SJCRH30 (cell line): ENCODE data around the gene MYO7A. TPM values are rescaled to one million over a fixed set of nuclear protein-coding genes. Genes with fewer than 3 reads are reported as not detected.

Experiments
- DNase-seq, 2 experiments: peaks; one replicate each; pipeline ENCODE4 v3.0.0-alpha.2; 2015 to 2020
- H3K27ac ChIP-seq: fragments of 250-450 bp; sonication (Bioruptor Pico); 2 replicates; pipeline ENCODE4 v1.5.1; 2020; ENCODE audit warnings: mild to moderate bottlenecking, moderate library complexity
- H3K27me3 ChIP-seq: fragments of 250-450 bp; sonication (Bioruptor Pico); 2 replicates; pipeline ENCODE4 v1.5.1; 2020; ENCODE audit warnings: mild to moderate bottlenecking, moderate library complexity
- H3K36me3 ChIP-seq: fragments of 250-450 bp; sonication (Bioruptor Pico); 2 replicates; pipeline ENCODE4 v1.5.1; 2020; ENCODE audit warnings: mild to moderate bottlenecking, moderate library complexity
- H3K4me1 ChIP-seq: fragments of 250-450 bp; sonication (Bioruptor Pico); 2 replicates; pipeline ENCODE4 v1.5.1; 2020; ENCODE audit warnings: mild to moderate bottlenecking, moderate library complexity
- H3K4me3 ChIP-seq: fragments of 250-450 bp; sonication (Bioruptor Pico); 2 replicates; pipeline ENCODE4 v1.5.1; 2020; ENCODE audit warnings: mild to moderate bottlenecking, moderate library complexity
- H3K9me3 ChIP-seq: fragments of 250-450 bp; sonication (Bioruptor Pico); replicated peaks from 2 replicates; pipeline ENCODE4 v1.5.1; 2020; ENCODE audit warnings: mild to moderate bottlenecking, moderate library complexity
- total RNA-seq: library from RNA; depleted of rRNA; stranded (reverse); fragments of >200 nt; shearing (Covaris generic); gene quantifications from 2 replicates; pipeline ENCODE4 v1.2.3, GENCODE V29; 2014; rRNA removed

The MYO7A gene
- total RNA-seq, 1 experiment from 2014 or later, result 4.5 TPM

DNA sequence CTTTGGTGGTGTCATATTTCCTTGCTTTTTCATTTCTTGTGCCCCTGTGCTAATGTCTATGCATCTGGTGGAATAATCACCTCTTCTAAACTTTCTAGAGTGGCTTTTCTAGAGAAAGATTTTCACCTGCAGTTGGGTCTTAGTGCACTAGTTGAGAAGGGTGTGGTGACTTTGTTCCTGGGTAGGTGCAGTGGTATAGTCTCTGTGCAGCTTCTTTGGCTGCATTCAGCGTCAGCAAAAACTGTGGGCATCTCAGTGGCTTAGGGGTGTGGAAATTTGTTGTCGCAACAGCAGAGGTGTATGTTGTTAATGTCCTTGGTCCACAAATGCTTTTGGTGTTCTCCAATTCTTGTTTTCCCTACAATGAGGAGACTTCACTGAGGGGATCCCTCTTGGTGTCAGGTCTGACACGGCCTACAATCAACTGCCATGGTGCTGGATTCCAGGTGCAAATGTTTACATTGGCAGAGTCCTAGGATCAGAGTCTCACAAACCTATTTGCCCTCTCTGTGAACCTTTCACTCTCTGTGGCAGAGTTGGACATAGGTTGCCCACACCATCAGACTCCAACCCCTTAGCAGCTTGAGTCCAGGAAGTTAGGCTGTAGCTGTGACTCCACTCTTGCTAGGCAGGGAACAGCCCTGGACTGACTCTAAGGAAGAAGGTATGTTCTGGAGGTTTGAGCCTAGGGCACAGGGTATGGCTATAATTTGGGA is 124.7 kb downstream of the MYO7A start:
- H3K27me3 ChIP-seq, result no peaks in the 10 kb centered on the region
- DNase-seq, result no peak

DNA sequence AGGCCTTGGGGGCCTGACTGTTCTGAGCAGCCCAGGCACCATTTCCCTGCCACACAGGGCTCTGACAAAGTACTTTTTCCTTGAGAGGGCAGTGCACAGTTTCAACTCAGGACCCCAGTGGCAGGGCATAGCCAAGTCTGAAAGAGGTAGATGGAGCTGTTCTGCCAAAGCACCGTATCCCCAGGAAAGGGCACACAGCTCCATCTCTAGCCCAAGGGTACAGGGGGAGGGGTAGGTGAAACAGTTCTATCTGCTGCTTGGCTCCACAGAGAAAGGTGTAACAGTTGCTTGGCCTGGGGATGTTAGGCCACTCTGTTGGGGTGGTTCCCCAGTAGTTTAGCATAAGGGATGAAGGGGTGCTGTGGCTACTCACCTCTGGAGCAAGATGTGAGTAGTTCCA is 125.6 kb downstream of the MYO7A start:
- no peaks in the 10 kb centered on the region for H3K27me3 ChIP-seq
- no peaks in the 10 kb centered on the region for H3K36me3 ChIP-seq
- no peak overlapping the region for H3K4me3 ChIP-seq
- H3K4me1 ChIP-seq, result no peaks in the 10 kb centered on the region
- DNase-seq, result no peak
- no peak overlapping the region for H3K27ac ChIP-seq
- no peaks in the 10 kb centered on the region for H3K9me3 ChIP-seq

More for the DNA sequence above, 124.7 kb downstream of the MYO7A start:
- no peaks in the 10 kb centered on the region for H3K36me3 ChIP-seq
- H3K9me3 ChIP-seq, result no peaks in the 10 kb centered on the region
- H3K4me3 ChIP-seq, result no peak overlapping the region
- no peaks in the 10 kb centered on the region for H3K4me1 ChIP-seq
- H3K27ac ChIP-seq, result no peak overlapping the region

DNA sequence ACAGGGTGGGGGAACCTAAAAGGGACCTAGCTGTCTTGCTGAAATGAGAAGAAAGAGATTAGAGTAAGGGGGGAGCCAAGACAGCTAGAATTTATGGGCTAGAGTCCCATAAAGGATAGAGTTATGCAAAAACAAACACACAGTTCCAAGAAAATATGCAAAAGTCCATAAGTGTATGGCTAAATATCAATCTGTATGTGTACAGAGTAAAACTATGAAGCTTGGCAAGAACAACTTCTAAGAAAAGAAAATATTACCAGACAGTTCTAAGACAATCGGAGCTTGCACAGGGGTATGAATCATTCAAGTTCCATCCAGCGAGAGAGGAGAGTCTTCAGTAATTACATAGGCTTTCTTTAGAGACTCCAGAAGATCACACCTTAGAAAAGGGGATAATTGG is 131.6 kb downstream of the MYO7A start:
- H3K27ac ChIP-seq, result no peak overlapping the region
- no peaks in the 10 kb centered on the region for H3K9me3 ChIP-seq
- DNase-seq, result no peak
- H3K36me3 ChIP-seq, result no peaks in the 10 kb centered on the region
- no peaks in the 10 kb centered on the region for H3K4me1 ChIP-seq
- no peak overlapping the region for H3K4me3 ChIP-seq
- H3K27me3 ChIP-seq, result no peaks in the 10 kb centered on the region

DNA sequence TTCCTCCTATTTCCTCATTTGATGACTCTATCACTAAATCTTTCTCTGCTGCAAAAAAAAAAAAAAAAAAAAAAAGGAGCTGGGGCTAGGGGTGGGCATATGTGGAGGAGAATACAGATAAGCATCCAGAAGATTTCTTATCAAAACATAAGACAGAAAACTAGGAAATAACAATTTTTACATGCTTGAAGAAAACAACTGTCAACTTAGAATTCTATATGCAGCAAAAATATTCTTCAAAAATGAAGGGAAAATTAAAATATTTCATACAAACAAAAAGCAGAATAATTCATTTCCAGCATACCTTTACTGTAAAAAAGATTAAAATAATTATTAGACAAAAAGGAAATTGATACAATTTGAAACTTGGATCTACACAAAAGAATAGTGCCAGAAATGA is 134.8 kb downstream of the MYO7A start:
- no peaks in the 10 kb centered on the region for H3K4me1 ChIP-seq
- no peaks in the 10 kb centered on the region for H3K27me3 ChIP-seq
- no peak for DNase-seq
- H3K9me3 ChIP-seq, result no peaks in the 10 kb centered on the region
- H3K4me3 ChIP-seq, result no peak overlapping the region
- H3K36me3 ChIP-seq, result no peaks in the 10 kb centered on the region
- H3K27ac ChIP-seq, result no peak overlapping the region

Other genes with a start within 250 kb of the MYO7A start
- not detected in 2 replicates for gene B3GNT6, start 93.8 kb upstream of the MYO7A start, total RNA-seq
- gene CAPN5, start 61.3 kb upstream of the MYO7A start, total RNA-seq, result 4.5 and 4.8 TPM in 2 replicates
- 0.35 and 0.67 TPM in 2 replicates for gene OMP, start 25.4 kb upstream of the MYO7A start, total RNA-seq
- not detected in 2 replicates for gene GDPD4, start 173.4 kb downstream of the MYO7A start, total RNA-seq